ENCODE data around the gene MAL. TPM values are rescaled to one million over a fixed set of nuclear protein-coding genes. Genes with fewer than 3 reads are reported as not detected.

MAL gene
- total RNA-seq, 1 donor from 2014 or later, result not detected

DNA sequence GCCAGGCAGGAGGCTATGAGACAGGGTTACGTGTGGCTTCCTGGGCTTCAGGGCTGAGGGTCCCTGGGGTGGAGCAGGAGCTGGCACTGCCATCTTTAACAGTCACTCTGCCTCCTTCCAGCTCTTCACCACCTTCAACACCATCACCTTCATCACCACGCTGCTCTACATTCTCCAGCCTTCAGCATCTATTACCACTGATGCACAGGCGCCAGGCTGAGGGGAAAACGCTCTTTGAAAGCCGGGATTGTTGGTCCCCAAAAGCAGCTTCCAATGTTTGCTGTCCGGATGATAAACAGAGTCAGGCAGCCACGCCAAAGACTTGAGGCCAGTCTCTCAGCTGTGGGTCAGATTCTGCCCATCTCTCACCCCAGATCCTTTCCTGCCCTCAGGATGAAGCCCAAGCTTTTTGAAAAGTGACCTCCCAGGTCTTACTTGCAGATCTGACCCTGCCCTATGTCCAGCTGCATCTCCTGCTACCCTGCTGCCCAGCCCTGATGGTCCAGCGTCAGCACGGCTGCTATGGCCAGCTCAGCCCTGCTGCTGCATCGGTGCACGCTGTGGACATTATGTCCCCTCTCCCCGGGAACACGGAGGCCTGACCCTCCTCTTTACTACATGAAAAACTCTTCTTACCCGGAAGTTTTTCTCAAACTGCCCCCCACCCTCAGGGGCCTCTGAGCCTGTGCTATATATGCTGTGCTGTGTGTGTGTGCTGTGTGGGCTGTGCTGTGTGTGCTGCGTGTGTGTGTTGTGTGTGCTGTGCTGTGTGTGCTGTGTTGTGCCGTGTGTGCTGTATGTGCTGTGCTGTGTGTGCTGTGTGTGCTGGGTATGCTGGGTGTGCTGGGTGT, 31.2 kb upstream of the MAL start:
- no peaks in the 10 kb centered on the region for H3K27me3 ChIP-seq
- H3K9me3 ChIP-seq, result no peaks in the 10 kb centered on the region
- no peak overlapping the region for H3K27ac ChIP-seq
- TF ChIP-seq, protein P1, sequence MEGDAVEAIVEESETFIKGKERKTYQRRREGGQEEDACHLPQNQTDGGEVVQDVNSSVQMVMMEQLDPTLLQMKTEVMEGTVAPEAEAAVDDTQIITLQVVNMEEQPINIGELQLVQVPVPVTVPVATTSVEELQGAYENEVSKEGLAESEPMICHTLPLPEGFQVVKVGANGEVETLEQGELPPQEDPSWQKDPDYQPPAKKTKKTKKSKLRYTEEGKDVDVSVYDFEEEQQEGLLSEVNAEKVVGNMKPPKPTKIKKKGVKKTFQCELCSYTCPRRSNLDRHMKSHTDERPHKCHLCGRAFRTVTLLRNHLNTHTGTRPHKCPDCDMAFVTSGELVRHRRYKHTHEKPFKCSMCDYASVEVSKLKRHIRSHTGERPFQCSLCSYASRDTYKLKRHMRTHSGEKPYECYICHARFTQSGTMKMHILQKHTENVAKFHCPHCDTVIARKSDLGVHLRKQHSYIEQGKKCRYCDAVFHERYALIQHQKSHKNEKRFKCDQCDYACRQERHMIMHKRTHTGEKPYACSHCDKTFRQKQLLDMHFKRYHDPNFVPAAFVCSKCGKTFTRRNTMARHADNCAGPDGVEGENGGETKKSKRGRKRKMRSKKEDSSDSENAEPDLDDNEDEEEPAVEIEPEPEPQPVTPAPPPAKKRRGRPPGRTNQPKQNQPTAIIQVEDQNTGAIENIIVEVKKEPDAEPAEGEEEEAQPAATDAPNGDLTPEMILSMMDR (IDR thresholded peaks at IDR 0.05), result no peak
- DNase-seq (ENCODE audit: low spot score in 2 of 2), result peak in 1 of 2 donors; percentile 45
- H3K36me3 ChIP-seq, result no peaks in the 10 kb centered on the region
- no peaks in the 10 kb centered on the region for H3K4me1 ChIP-seq
- H3K4me3 ChIP-seq, result no peak overlapping the region
- intact Hi-C loops (cut with DNase I), result no loop called here

DNA sequence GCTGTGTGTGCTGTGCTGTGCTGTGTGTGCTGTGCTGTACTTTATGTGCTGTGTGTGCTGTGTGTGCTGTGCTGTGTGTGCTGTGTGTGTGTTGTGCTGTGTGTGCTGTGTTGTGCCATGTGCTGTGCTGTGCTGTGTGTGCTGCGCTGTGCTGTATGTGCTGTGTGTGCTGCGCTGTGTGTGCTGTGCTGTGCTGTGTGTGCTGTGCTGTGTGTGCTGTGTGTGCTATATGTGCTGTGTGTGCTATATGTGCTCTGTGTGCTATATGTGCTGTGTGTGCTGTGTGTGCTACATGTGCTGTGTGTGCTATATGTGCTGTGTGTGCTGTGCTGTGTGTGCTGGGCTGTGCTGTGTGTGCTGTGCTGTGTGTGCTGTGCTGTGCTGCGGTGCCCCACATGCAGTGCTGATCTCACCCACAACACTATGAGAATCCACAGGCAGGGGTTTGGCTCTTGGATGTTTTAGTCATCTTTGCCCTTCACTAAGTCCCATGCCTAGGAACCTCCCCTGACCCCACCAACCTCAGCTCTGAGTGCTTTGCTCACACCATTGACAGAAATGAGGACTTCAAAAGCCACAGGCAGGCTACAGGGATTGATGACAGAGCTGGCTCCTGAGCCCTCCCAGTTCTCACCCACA, 30.5 kb upstream of the MAL start:
- H3K36me3 ChIP-seq, result no peaks in the 10 kb centered on the region
- intact Hi-C loops (cut with DNase I), result no loop called here
- no peak for DNase-seq (ENCODE audit: low spot score in 2 of 2)
- H3K9me3 ChIP-seq, result no peaks in the 10 kb centered on the region
- H3K27ac ChIP-seq, result no peak overlapping the region
- TF ChIP-seq, protein P1 (IDR thresholded peaks at IDR 0.05), result no peak
- no peaks in the 10 kb centered on the region for H3K4me1 ChIP-seq
- H3K4me3 ChIP-seq, result no peak overlapping the region
- H3K27me3 ChIP-seq, result no peaks in the 10 kb centered on the region

DNA sequence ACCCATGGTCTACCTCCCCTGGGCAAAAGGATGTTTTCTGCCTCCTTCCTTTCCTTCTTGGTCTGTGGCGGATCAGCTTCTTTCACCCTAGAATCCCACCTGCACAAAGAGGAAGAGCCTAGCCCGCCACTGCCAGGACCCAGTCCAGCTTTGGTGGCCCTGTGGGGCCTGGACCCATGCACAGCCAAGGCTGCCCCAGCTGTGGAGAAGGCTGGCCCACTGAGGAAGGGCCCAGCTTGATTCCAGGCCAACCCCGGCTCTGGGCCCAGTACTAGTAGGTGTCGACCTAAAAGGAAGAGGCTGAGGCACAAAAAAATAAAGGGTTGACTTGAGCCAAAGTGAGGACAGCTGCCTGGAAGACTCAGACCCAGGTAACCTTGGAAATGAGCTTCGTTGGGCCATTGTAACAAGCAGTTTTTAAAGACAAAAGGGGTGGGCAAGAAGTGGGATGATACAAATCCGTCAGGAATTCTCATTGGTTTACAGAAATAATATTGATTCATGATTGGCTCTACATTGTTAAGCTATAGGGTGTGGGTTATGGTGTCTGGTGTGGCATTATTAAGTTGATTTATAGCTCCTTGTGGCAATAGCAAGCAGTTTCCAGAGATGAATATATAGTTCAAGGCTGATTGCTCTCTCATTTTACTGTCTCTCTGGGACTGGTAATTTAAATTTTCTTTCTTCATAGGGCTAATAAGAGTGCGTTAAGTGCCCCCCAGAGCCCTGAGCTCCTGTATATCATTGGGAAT, 29.8 kb upstream of the MAL start:
- H3K9me3 ChIP-seq, result no peaks in the 10 kb centered on the region
- intact Hi-C loops (cut with DNase I), result no loop called here
- H3K4me1 ChIP-seq, result no peaks in the 10 kb centered on the region
- DNase-seq (ENCODE audit: low spot score in 2 of 2), result no peak
- H3K4me3 ChIP-seq, result no peak overlapping the region
- H3K36me3 ChIP-seq, result no peaks in the 10 kb centered on the region
- TF ChIP-seq, protein P1 (IDR thresholded peaks at IDR 0.05), result no peak
- no peak overlapping the region for H3K27ac ChIP-seq
- no peaks in the 10 kb centered on the region for H3K27me3 ChIP-seq

GRCh38 chr2:94996305-94997100, 29.0 kb upstream of the MAL start:
- TF ChIP-seq, protein P1 (IDR thresholded peaks at IDR 0.05), result no peak
- DNase-seq (ENCODE audit: low spot score in 2 of 2), result no peak
- Histone ChIP-seq H3K9me3 (no peaks in the 10 kb centered on the region), H3K27me3 (no peaks in the 10 kb centered on the region), H3K4me3 (no peak overlapping the region), H3K4me1 (no peaks in the 10 kb centered on the region), H3K36me3 (no peaks in the 10 kb centered on the region), H3K27ac (no peak overlapping the region)
- intact Hi-C loops (cut with DNase I), result no loop called here
